CD14-positive monocyte (primary cell): ENCODE measurements around the gene IL34. TPM values are rescaled to one million over a fixed set of nuclear protein-coding genes. Genes with fewer than 3 reads are reported as not detected.

Source experiments
- DNase-seq, 3 donors: peaks; one replicate each; pipeline ENCODE4 v3.0.0-alpha.2; 2011 to 2022
- H2AFZ ChIP-seq: 2 replicates; pipeline ENCODE4 v1.6.0; 2012; ENCODE audit warnings: mild to moderate bottlenecking, low read depth, low read length, inconsistent platforms; ENCODE audit not compliant: insufficient read depth, poor library complexity, severe bottlenecking
- H3K27ac ChIP-seq, 2 donors: 1 replicate in 1 of 2; 2 replicates in 1 of 2; pipeline ENCODE4 v1.5.1; 2012 to 2013; ENCODE audit warnings: low read length in 2 of 2, control low read depth in 1 of 2, inconsistent platforms in 1 of 2, low read depth in 1 of 2, mild to moderate bottlenecking in 1 of 2
- H3K27me3 ChIP-seq, 2 donors: one replicate each; pipeline versions ENCODE4 v1.6.0 to v1.6.1; 2011 to 2013; ENCODE audit warnings: low read length in 2 of 2; ENCODE audit not compliant: control insufficient read depth in 2 of 2, insufficient read depth in 2 of 2
- H3K36me3 ChIP-seq, 2 donors: replicated peaks in 1 of 2; 1 replicate in 1 of 2; 2 replicates in 1 of 2; pipeline versions ENCODE4 v1.5.1 to v1.6.1; 2012 to 2013; ENCODE audit warnings: low read length in 2 of 2, control low read depth in 1 of 2, inconsistent platforms in 1 of 2, mild to moderate bottlenecking in 1 of 2; ENCODE audit not compliant: insufficient read depth in 2 of 2, control insufficient read depth in 1 of 2
- H3K4me1 ChIP-seq, 2 donors: 1 replicate in 1 of 2; 2 replicates in 1 of 2; pipeline versions ENCODE4 v1.5.1 to v1.6.1; 2012 to 2013; ENCODE audit warnings: low read length in 2 of 2, control low read depth in 1 of 2, inconsistent platforms in 1 of 2, mild to moderate bottlenecking in 1 of 2, moderate library complexity in 1 of 2; ENCODE audit not compliant: insufficient read depth in 2 of 2, control insufficient read depth in 1 of 2
- H3K4me2 ChIP-seq: replicated peaks from 2 replicates; pipeline ENCODE3; 2012; ENCODE audit warnings: low read length, moderate library complexity, mild to moderate bottlenecking; ENCODE audit not compliant: poor library complexity, severe bottlenecking; ENCODE audit errors: extremely low read depth
- H3K4me3 ChIP-seq, 3 experiments: fragments of 200-600 bp in 1 of 3; sonication (generic) in 1 of 3; replicated peaks in 1 of 3; 1 replicate in 2 of 3; 2 replicates in 1 of 3; pipeline ENCODE4 v1.5.1; 2011 to 2013; ENCODE audit warnings: low read length in 3 of 3, mild to moderate bottlenecking in 3 of 3, control low read depth in 2 of 3, low read depth in 2 of 3, inconsistent platforms in 1 of 3, moderate library complexity in 1 of 3
- H3K79me2 ChIP-seq: 2 replicates; pipeline ENCODE4 v1.6.0; 2012; ENCODE audit warnings: mild to moderate bottlenecking, control low read depth, inconsistent platforms, low read length, moderate library complexity; ENCODE audit not compliant: insufficient read depth
- H3K9ac ChIP-seq: 2 replicates; pipeline ENCODE4 v1.6.0; 2017; ENCODE audit warnings: low read length, mild to moderate bottlenecking; ENCODE audit not compliant: insufficient read depth, poor library complexity, severe bottlenecking
- H3K9me3 ChIP-seq, 2 donors: replicated peaks in 1 of 2; 1 replicate in 1 of 2; 2 replicates in 1 of 2; pipeline versions ENCODE4 v1.5.1 to v1.6.1; 2012 to 2013; ENCODE audit warnings: low read length in 2 of 2, control low read depth in 1 of 2; ENCODE audit not compliant: control insufficient read depth in 1 of 2, insufficient read depth in 1 of 2
- H4K20me1 ChIP-seq: 2 replicates; pipeline ENCODE4 v1.6.0; 2012; ENCODE audit warnings: mild to moderate bottlenecking, low read length, control low read depth, moderate library complexity; ENCODE audit not compliant: insufficient read depth
- H3K27ac Mint-ChIP-seq, 7 donors: one replicate each; pipeline ENCODE4 v1.8.0; 2020; ENCODE audit warnings: mild to moderate bottlenecking in 7 of 7, mixed read lengths in 7 of 7, moderate library complexity in 6 of 7, inconsistent platforms in 2 of 7
- H3K27me3 Mint-ChIP-seq, 3 donors: one replicate each; pipeline ENCODE4 v1.8.0; 2021 to 2022; ENCODE audit warnings: low read depth in 3 of 3, mild to moderate bottlenecking in 3 of 3, mixed read lengths in 3 of 3, moderate library complexity in 3 of 3, inconsistent platforms in 1 of 3
- H3K36me3 Mint-ChIP-seq, 2 donors: one replicate each; pipeline ENCODE4 v1.8.0; 2020; ENCODE audit warnings: mixed read lengths in 2 of 2, inconsistent platforms in 1 of 2, mild to moderate bottlenecking in 1 of 2
- H3K4me1 Mint-ChIP-seq: one replicate; pipeline ENCODE4 v1.8.0; 2020; ENCODE audit warnings: mild to moderate bottlenecking, mixed read lengths
- H3K4me3 Mint-ChIP-seq, 2 donors: one replicate each; pipeline ENCODE4 v1.8.0; 2020; ENCODE audit warnings: mild to moderate bottlenecking in 2 of 2, mixed read lengths in 2 of 2, moderate library complexity in 1 of 2
- H3K9me3 Mint-ChIP-seq, 7 donors: one replicate each; pipeline ENCODE4 v1.8.0; 2020 to 2022; ENCODE audit warnings: mixed read lengths in 7 of 7, mild to moderate bottlenecking in 6 of 7, moderate library complexity in 6 of 7, inconsistent platforms in 2 of 7
- CTCF ChIP-seq: fragments of 200-600 bp; IDR thresholded peaks from one replicate; pipeline ENCODE4 v1.8.0; 2022; ENCODE audit warnings: antibody characterized with exemption, mild to moderate bottlenecking
- WGBS: methylation state at CpG from one replicate; pipeline ENCODE4 v1.1.5; 2013; ENCODE audit warnings: missing lambda C conversion rate; ENCODE audit not compliant: insufficient coverage; 5-methylcytosine and 5-hydroxymethylcytosine counted together
- intact Hi-C, 2 donors: fragments of 100-400 bp; cut with micrococcal nuclease; formaldehyde crosslinking; loops; one replicate each; pipeline versions ENCODE4 v1.15.0 to v1.15.1; 2023
- polyA plus RNA-seq, 3 donors: library from polyadenylated mRNA; depleted of rRNA in 1 of 3; unstranded in 2 of 3; stranded (reverse) in 1 of 3; fragments of 300-500 nt in 2 of 3; fragments of >200 nt in 1 of 3; fragmentation: Illumina TruSeq in 2 of 3; gene quantifications; 1 replicate in 2 of 3; 2 replicates in 1 of 3; pipeline ENCODE4 v1.2.3, GENCODE V29; 2012 to 2021

The IL34 gene
- polyA plus RNA-seq, 3 donors: not detected

DNA sequence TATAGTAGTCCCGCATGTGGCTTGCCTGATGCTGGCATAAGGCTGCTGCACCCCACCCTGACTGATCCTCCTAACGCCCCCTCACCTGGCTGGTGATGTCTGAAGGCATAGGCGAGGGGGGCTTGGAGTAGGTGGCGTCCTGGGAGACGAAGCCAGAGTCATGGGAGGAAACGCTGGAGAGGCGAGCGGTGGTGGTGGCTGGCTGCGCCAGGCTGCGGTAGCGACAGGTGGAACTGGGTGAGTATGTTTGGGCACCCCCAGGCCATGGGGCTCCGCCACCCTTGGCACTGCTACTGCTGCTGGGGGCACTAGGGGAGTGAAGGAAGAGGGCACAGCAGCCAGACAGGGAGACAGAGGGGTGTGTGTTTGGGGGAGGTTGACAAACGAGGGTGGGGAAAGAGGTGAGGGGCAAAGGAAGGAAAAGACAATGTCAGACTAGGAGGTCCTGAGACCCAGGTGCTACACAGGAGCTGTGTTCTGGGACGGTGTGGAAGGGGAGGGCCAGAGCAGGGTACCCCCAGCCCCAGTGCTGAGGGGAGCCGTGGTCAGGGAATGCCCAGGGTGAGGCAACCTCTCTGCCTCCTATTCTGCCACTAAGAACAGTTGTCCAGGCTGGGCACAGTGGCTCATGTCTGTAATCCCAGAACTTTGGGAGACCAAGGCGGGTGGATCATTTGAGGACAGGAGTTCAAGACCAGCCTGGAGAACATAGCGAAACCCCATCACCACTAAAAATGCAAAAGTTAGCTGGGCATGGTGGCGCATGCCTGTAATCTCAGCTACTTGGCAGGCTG is 28.1 kb downstream of the IL34 start:
- H3K9me3 ChIP-seq: no peaks in the 10 kb centered on the region
- H3K79me2 ChIP-seq: no peaks in the 10 kb centered on the region
- no peak overlapping the region for H3K4me2 ChIP-seq
- H2AFZ ChIP-seq: no peak overlapping the region
- Mint-ChIP-seq H3K9me3 (peaks cover 0 to 3% (median 0%) of the 10 kb centered on the region in 7 donors), H3K27ac (peak overlapping the region in 1 of 7 donors; percentile 12), H3K4me1 (no peaks in the 10 kb centered on the region), H3K4me3 (no peak overlapping the region), H3K27me3 (peaks cover 0 to 1% (median 0%) of the 10 kb centered on the region in 3 donors), H3K36me3 (peaks cover 0 to 2% of the 10 kb centered on the region in 2 donors)
- H4K20me1 ChIP-seq: no peaks in the 10 kb centered on the region
- WGBS: 96% methylated on average over 16 of the region's 18 CpGs
- H3K4me3 ChIP-seq: no peak overlapping the region
- no peak for TF ChIP-seq CTCF
- no peaks in the 10 kb centered on the region for H3K36me3 ChIP-seq
- H3K27ac ChIP-seq: no peak overlapping the region
- no peaks in the 10 kb centered on the region for H3K4me1 ChIP-seq
- DNase-seq: no peak
- H3K27me3 ChIP-seq: no peaks in the 10 kb centered on the region
- no peak overlapping the region for H3K9ac ChIP-seq
- intact Hi-C loops: no loop called here

- peak overlapping the region in 1 of 7 donors; percentile 12 for H3K27ac Mint-ChIP-seq
- intact Hi-C loops: no loop called here
- H3K4me2 ChIP-seq: no peak overlapping the region
These were observed 29.6 kb downstream of the IL34 start for GRCh38 chr16:70675851-70676513.

More at GRCh38 chr16:70675851-70676513, 29.6 kb downstream of the IL34 start:
- TF ChIP-seq CTCF: no peak
- Histone ChIP-seq H3K4me1 (no peaks in the 10 kb centered on the region), H3K4me3 (no peak overlapping the region), H3K27ac (no peak overlapping the region), H3K27me3 (no peaks in the 10 kb centered on the region), H3K36me3 (no peaks in the 10 kb centered on the region), H2AFZ (no peak overlapping the region), H3K9me3 (no peaks in the 10 kb centered on the region), H3K79me2 (no peaks in the 10 kb centered on the region), H4K20me1 (no peaks in the 10 kb centered on the region), H3K9ac (no peak overlapping the region)
- Mint-ChIP-seq H3K27me3 (peaks cover 0 to 3% (median 0%) of the 10 kb centered on the region in 3 donors), H3K9me3 (peaks cover 0 to 3% (median 0%) of the 10 kb centered on the region in 7 donors), H3K4me3 (no peak overlapping the region), H3K36me3 (peaks cover 0 to 2% of the 10 kb centered on the region in 2 donors), H3K4me1 (no peaks in the 10 kb centered on the region)
- no peak for DNase-seq
- WGBS: 94% methylated on average over 6 of the region's 7 CpGs
